HG03354 (cell line): ENCODE data around the gene LCN1.

Experiments used
- ATAC-seq: cut with Tn5 transposase; IDR thresholded peaks from one replicate; pipeline ENCODE4 v1.9.1; 2021; ENCODE audit warnings: mild to moderate bottlenecking; ENCODE audit not compliant: unreplicated experiment, poor library complexity, severe bottlenecking

The LCN1 gene

DNA sequence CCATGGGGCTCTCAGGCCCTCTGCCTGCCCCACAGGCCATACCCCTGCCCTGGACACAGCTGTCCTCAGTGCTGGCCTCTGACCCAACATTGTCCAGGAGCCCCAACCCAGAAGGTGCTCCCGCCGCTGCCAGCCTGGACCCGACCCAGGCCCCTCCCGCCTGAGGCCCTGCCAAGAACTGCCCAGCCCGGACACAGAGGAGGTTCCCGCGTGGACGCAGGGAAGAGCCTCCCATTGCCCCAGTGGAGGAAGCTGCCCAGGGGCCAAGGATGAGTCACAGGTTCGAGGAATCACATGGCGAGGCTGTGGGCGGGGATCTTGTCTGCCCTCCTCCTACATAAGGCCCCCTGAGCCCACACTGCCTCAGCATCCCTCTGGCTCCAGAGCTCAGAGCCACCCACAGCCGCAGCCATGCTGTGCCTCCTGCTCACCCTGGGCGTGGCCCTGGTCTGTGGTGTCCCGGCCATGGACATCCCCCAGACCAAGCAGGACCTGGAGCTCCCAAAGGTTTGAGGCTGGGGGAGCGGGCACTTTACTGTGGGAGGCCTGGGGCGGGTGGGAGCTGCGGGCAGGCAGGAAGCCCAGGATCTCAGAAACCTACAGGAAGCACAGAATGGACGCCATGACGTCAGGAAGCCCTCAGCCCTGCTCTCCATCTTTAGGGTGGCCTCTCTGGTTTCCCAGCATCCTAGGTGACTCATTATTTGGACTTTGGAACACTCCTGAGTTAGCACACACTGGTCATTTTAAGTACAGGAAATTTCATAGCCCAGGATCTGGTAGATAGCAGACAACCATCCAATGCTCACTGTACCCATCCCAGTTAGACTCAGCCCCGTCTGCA lies 40.4 kb downstream of the LCN1 start, which contains the start of gene PAEP:
Gene PAEP, plus strand, starts transcription at position 366 of the 844 bp plus-strand sequence.
- ATAC-seq, result no peak

DNA sequence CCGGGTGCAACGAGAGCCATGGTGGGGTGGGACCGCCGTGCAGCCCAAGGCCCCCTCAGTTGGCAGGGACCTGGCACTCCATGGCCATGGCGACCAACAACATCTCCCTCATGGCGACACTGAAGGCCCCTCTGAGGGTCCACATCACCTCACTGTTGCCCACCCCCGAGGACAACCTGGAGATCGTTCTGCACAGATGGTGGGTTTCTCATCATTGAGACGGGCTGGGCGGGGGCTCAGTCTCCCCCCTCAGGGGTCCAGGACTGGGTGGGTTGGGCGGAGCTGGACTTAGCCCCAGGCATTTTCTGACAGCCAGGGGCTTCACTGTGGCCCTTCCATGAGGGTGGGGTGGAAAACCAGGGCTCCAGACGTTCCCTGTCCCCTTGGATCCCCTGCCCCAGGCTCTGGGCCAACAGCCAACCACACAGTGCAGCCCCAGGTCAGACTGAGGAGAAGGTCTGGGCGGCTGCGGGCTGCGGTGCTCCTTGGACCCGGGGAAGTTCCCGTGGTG lies 41.0 kb downstream of the LCN1 start:
- ATAC-seq, result no peak

DNA sequence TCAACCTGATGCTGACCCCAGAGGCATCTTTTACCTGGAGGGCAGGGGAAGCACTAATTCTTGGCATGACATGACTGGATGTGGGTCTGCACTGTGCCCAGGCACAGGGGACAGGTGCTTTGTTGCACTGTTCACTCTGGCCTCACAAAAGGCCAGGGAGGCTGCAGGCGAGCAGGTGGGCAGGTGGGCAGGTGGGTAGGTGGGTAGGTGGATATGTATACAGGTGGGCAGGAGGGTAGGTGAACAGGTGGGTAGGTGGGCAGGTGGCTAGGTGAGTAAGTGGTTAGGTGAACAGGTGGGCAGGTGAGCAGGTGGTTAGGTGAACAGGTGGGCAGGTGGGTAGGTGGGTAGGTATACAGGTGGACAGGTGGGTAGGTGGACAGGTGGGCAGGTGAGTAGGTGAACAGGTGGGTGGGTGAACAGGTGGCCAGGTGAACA lies 41.8 kb downstream of the LCN1 start:
- no peak for ATAC-seq

DNA sequence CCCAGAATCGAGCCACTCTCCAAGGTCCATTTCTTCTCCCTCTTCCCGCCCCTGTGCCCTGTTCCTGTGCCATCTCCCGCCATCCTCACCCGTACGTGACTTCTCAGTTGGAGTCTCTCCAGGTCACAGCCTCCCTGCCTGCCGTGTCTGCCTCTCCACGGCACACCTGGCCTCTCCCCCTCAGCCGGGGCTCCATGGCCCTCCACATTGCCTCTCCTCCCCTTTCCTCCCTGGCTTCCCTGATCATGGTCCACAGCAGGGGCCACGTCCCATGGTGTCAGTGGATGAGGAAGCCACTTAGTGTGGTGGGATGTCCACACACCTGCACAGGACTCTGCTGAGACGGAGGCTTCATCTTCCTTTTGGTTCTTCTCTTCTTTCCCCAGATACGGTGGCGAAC lies 42.6 kb downstream of the LCN1 start:
- ATAC-seq, result no peak

DNA sequence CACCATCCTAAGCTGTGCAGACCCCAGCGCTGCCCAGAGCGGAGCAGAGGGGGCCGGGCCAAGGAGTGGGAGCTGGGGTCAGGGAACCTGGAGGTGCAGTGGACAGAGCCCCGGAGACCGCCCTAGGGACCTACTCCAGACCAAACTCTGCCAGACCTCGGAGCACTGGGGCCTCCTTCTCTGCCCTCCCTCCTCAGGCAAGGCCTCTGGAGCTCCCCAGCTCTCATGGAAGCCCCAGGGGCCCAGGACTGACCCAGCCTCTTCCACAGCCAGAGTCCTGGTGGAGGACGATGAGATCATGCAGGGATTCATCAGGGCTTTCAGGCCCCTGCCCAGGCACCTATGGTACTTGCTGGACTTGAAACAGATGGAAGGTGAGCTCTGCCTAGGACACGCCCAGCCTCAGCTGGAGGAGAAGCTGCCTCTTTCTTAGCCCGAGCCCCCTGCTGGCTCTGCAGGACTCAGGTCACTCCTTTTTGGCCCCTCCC lies 43.9 kb downstream of the LCN1 start:
- no peak for ATAC-seq

DNA sequence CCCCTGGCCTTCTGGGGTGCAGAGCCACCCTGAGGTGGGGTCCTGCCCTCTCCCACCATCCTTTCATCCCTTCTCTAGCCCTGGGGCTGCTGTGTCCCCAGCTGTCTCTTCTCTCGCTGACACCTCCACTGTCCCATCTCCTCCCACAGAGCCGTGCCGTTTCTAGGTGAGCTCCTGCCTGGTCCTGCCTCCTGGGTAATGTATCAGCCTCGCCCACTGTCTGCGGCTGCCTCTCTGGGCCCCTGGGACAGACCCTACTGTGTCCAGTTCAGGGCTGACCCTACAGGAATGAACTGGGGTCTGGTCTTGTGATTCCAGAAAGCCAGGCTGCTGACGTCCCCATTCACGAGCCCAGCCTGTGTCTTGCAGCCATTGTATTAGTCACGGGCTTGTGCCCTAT lies 44.4 kb downstream of the LCN1 start:
- no peak for ATAC-seq

DNA sequence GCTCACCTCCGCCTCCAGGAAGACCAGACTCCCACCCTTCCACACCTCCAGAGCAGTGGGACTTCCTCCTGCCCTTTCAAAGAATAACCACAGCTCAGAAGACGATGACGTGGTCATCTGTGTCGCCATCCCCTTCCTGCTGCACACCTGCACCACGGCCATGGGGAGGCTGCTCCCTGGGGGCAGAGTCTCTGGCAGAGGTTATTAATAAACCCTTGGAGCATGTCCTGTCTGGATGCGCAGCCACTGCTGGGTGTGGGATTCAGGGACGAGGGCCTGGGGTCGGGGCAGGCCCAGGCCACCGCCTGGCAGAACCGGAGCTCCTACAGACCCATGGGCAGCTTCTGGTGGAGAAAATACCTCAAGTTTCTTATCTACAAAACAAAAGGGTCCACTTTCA lies 45.3 kb downstream of the LCN1 start:
- ATAC-seq, result no peak

DNA sequence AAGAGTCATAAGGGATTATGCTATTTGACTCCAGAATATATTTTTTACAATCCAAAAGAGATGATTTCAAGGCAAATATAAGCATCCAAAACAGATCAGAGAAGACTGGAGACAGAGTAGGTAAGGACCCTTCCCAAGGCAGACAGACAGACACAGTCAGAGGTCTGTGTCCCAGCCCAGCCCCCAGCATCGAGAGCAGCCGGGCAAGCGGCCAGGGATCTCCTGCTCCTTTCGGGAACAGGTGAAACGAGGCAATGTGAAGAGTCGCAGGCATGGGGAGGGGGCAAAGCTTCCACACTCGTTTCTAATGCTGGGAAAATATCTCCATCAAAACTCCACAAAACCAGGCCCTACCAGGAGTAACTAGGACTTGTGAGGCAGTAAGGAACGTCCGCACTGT lies 46.1 kb downstream of the LCN1 start:
- ATAC-seq, result no peak

DNA sequence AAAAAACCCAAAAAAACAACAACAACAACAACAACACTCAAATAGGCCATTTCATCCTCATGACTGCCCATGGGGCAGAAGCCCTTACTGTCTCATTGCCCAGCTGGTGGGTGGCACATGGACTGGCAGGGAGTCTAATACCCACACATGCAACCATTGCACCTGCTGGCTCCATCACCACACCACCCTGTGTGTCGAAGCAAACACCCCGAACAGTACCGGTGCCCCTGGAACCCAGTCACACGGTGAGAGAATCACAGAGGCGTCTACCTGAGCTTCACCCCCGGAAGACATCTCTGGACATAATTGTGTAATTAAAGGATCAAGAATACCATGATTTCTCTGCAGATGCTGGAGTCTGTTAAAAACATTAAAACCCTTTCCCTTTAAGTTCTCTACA lies 46.8 kb downstream of the LCN1 start:
- no peak for ATAC-seq

DNA sequence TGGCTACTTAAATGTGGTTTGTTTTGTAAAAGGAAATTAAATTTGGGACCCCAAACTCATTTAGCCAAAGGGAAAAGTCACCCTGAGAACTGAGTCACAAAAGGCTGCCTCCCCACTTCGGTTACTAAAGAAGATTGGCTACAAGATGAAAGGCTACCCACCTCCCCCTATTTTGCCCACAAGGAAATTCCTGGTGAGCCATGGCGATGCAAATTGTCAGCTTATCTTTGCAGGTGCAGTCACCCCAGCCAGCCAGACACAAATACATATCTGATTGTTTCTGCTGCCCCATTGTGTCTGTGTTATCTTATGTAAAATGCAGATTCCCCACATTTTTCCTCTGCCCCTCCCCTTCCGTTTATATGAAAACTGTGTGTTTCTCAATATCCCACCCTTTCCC lies 49.2 kb downstream of the LCN1 start:
- ATAC-seq, result no peak

DNA sequence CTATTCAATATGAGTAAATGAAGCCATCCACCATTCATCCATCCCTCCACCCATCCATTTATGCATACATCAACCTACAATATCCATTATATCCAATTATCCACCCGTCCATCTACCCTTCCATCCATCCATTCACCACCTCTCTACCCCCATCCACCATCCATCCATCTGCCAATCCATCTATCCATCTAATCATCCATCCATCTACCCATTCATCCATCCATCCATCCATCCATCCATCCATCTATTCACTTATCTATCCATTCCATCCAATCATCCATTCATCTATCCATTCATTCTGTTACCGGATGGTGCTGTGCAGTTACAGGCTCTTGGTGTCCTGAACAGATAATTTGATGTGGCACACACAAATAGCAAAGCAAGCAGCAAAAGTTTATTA lies 51.0 kb downstream of the LCN1 start:
- ATAC-seq, result no peak

DNA sequence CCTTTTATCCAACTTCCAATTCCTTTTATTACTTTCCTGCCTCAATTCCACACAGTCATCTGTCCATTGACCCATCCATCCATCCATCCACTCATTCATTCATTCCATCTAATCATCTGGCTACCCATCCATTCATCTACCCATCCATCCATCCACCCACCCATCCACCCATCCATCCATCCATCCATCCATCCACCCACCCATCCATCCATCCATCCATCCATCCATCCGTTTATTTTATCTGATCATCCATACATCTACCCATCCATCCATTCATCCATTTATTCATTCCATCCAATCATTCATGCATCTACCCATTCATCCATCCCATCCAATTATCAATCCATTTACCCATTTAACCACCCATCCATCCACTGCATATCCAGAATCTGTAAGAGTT lies 51.9 kb downstream of the LCN1 start:
- ATAC-seq, result no peak

DNA sequence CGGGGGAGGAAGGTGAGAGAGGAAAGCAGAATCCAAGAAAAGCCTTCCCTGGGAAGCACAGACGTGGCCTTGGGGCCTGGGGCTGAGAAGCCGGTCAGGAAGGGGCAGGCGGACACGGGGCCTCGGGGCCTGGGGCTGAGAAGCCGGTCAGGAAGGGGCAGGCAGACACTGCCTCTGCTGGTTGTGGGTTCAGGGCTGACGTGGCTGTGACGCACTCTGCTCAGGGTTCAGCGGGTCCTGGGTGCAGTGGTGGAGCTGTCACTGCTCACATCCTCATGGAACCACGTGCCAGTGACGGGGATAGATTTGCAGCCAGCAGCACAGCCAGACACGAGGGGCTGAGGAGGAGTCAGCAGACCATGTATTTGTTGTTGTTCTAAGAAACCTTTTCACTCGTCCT lies 53.1 kb downstream of the LCN1 start:
- no peak for ATAC-seq

DNA sequence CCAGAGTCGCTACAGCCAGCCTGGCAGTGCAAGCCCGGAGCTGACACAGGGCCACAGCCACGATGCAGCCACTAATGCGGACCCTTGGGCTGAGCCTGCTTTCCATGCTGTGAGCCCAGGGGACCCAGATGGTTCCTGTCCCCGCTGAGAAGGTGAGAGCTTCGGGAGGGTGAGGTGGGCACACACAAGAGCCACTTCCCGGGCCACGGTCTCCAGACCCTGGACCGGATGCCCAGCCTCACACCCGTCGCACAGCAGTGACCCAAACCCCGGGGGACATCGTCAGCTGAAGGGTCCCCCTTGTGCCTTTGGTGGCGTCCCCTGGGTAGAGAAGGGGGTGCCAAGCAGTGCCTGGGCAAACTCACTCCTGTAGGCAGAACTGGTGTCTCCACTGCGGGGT lies 53.7 kb downstream of the LCN1 start:
- ATAC-seq, result no peak
